NCI-H2171 (cell line): Measurements from ENCODE around the gene FOXI3.

Source experiments
- DNase-seq: peaks from one replicate; lab custom pipeline; 2025; lab: John Stamatoyannopoulos, UW

FOXI3 gene

GRCh38 chr2:88452565-88452905 is at the start of gene FOXI3:
FOXI3 (minus strand) TSS chr2:88452693; CDS start chr2:88452535, 158 bp downstream.
- no peak for DNase-seq

GRCh38 chr2:88500691-88501090 is 48.2 kb upstream of the FOXI3 start:
- DNase-seq, result no peak

GRCh38 chr2:88499204-88499603 is 46.7 kb upstream of the FOXI3 start:
- DNase-seq, result no peak

- no peak for DNase-seq
Measured at GRCh38 chr2:88493481-88493880, 41.0 kb upstream of the FOXI3 start.

GRCh38 chr2:88492002-88492401 is 39.5 kb upstream of the FOXI3 start:
- no peak for DNase-seq

- no peak for DNase-seq
Measured at GRCh38 chr2:88489181-88489580, 36.7 kb upstream of the FOXI3 start.

GRCh38 chr2:88483200-88483599 is 30.7 kb upstream of the FOXI3 start:
- DNase-seq, result no peak

GRCh38 chr2:88481691-88482336 is 29.3 kb upstream of the FOXI3 start:
- DNase-seq, result no peak

- DNase-seq, result no peak
Measured at GRCh38 chr2:88472811-88473210, 20.3 kb upstream of the FOXI3 start.

- no peak for DNase-seq
Measured at GRCh38 chr2:88471083-88471942, 18.8 kb upstream of the FOXI3 start.

- no peak for DNase-seq
Measured at GRCh38 chr2:88469202-88470114, 17.0 kb upstream of the FOXI3 start.

- DNase-seq, result no peak
Measured at GRCh38 chr2:88464153-88464552, 11.7 kb upstream of the FOXI3 start.

GRCh38 chr2:88458633-88459032 is 6.1 kb upstream of the FOXI3 start:
- DNase-seq, result no peak

- DNase-seq, result no peak
Measured at GRCh38 chr2:88452980-88453582, 588 bp upstream of the FOXI3 start.

GRCh38 chr2:88451811-88452564 is 505 bp downstream of the FOXI3 start:
- no peak for DNase-seq

- DNase-seq, result no peak
Measured at GRCh38 chr2:88450925-88451810, 1.3 kb downstream of the FOXI3 start.

GRCh38 chr2:88450186-88450585 is 2.3 kb downstream of the FOXI3 start:
- no peak for DNase-seq

GRCh38 chr2:88448248-88448647 is 4.2 kb downstream of the FOXI3 start:
- DNase-seq, result no peak

- DNase-seq, result no peak
Measured at GRCh38 chr2:88443353-88443938, 9.0 kb downstream of the FOXI3 start.

GRCh38 chr2:88442473-88442872 is 10.0 kb downstream of the FOXI3 start:
- DNase-seq, result no peak
